Vagina (tissue), 2 donors: ENCODE measurements around the gene ACSS3.

Source experiments
- POLR2AphosphoS5 ChIP-seq, 2 donors: sonication (generic); formaldehyde crosslinking; IDR thresholded peaks; one replicate each; pipeline ENCODE4 v1.9.0; 2017; ENCODE audit warnings: antibody characterized with exemption in 2 of 2, mild to moderate bottlenecking in 2 of 2, low read depth in 1 of 2; ENCODE audit not compliant: insufficient read depth in 1 of 2
- TF ChIP-seq, protein P1 (sequence below), 3 experiments: fragments of 450-650 bp in 2 of 3; fragments of 200-600 bp in 1 of 3; sonication (generic) in 1 of 3; IDR thresholded peaks; one replicate each; pipeline ENCODE4 v1.5.1; 2017 to 2019; ENCODE audit warnings: antibody characterized with exemption in 3 of 3, mild to moderate bottlenecking in 2 of 3, moderate library complexity in 2 of 3

DNA sequence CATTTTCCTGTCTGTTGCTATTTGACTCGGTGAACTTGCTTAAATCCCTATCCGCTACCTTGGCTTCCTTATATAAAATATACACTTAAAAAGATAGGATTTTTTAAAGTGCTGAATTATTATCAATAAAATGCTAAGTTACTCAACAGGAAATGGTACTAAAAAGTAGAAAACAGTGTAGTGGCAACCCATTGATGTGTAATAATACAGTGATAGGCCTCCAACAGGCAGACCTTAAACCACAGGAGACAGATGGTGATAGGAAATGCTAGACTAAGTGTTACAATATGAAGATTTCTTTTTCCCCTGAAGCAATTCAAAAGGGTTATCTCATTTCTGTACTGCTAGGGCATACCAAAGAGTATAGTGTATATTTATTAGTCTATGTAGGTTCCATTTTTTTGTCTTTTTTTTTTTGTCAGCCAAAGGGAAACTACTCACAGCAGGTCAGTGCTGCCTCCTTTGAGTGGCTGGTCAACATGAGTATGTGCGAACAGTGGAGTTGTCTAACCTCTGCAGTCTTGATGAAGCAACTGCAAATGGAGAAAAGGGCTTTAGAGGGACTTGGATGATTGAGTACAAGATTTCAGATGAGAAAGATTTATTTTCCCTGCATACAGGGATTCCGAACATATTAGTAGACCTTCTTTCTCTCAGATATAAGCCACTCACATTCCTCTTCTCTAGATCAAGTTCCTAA, 183.8 kb downstream of the ACSS3 start:
- TF ChIP-seq, protein P1, sequence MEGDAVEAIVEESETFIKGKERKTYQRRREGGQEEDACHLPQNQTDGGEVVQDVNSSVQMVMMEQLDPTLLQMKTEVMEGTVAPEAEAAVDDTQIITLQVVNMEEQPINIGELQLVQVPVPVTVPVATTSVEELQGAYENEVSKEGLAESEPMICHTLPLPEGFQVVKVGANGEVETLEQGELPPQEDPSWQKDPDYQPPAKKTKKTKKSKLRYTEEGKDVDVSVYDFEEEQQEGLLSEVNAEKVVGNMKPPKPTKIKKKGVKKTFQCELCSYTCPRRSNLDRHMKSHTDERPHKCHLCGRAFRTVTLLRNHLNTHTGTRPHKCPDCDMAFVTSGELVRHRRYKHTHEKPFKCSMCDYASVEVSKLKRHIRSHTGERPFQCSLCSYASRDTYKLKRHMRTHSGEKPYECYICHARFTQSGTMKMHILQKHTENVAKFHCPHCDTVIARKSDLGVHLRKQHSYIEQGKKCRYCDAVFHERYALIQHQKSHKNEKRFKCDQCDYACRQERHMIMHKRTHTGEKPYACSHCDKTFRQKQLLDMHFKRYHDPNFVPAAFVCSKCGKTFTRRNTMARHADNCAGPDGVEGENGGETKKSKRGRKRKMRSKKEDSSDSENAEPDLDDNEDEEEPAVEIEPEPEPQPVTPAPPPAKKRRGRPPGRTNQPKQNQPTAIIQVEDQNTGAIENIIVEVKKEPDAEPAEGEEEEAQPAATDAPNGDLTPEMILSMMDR (IDR thresholded peaks at IDR 0.05) = no peak
- no peak for TF ChIP-seq POLR2AphosphoS5 (IDR thresholded peaks at IDR 0.05; ENCODE audit: insufficient read depth in 1 of 2, low read depth in 1 of 2)
